Stimulated activated CD4-positive, alpha-beta T cell treated with anti-CD3 and anti-CD28 coated beads, Interleukin-2, amount 100 ng/mL, for 48 hours (primary cell): ENCODE data around the gene XYLT2.

Source experiments
- DNase-seq, 2 donors: peaks; one replicate each; pipeline ENCODE4 v3.0.0-alpha.2; 2020

The XYLT2 gene

DNA sequence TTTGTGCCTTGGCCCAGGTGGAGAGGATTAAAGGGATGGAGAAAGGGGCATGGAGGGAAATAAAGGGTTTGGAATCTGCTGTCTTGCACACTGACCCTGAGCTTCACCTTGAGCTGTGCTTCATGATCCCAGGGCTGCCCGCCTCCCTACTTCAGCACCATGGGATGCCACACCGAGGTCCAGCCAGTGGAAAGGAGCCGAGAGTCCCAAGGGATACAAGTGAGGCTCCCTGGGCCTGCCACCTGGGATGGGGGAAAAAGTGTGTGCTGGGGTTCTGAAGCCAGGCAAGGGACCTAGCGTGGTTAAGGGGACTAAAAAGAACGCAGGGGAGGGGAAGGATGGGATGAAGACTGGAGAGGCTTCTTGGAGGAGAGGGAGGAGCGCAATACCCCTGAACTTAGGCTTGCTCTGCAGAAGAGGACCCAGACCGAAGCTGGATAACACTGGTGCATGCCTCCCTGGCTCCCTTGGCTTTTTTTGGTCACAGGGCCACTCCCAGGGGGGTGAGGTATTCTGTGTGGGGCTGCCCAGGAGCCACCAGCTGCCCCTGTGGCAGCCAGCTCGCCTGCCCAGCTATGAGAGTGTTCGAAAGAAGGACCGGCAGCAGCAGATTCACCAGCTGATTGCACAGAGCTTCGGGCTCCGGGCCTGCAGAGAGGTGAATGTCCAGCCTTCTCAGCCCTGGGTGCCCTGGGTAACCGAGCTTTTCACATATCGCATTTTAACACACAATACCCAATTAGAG lies 19.9 kb downstream of the XYLT2 start:
- DNase-seq, result no peak

DNA sequence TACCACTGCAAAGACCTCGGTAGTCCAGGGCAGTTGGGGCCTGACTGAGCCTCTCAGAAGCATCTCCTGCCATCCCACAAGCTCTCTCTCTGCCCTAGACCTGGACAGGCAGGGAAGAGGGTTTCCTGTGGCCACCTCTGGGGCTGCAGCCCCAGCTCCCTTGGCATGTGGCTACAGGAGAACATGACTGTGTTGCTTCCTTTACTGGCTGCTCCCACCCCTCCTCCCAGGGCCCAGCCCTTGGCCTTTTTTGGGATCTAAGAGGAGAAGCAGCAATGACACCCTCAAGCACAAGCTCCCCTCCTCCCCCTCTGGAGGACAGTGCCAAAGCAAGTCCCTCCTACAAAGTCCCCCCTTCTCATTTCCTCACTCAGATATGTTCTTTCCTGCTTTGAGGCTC lies 21.5 kb downstream of the XYLT2 start:
- DNase-seq, result no peak

DNA sequence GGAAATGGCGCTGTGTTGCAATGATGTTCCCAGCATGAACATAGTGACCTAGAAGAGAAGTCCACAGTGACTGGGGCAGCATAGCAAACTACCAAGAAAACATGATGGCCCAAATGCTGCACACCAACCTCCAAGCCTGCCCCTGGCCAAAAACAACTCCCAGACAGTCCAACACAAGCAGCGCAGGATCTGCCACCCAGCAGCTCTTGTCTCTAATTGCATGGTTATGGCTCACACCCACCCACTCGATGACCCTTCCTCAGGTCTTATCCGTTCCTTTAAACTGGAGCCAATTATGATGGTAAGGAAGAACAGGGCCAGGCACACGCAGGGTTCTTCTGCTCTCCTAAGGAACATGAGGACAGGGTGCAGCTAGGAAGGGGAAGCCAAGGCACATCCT lies 24.1 kb downstream of the XYLT2 start:
- DNase-seq, result no peak

DNA sequence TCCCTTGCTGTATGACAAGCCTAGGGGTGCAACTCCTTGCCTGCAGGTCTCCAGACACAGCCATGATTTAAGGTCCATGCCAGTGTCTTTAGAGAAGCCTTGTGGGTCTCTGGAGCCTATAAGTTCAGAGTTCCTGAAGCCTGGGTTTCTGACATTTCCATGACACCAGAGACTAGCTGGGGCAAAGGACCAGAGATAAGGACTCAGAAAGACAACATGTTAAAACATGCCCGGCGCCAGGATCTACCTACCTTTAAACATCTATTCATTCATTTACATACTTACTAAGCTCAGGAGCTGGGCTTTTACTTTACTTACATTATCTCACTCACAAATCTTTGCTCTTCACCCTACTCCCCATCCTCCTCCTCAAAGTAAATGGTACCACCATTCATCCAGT lies 25.6 kb downstream of the XYLT2 start:
- DNase-seq, result no peak

DNA sequence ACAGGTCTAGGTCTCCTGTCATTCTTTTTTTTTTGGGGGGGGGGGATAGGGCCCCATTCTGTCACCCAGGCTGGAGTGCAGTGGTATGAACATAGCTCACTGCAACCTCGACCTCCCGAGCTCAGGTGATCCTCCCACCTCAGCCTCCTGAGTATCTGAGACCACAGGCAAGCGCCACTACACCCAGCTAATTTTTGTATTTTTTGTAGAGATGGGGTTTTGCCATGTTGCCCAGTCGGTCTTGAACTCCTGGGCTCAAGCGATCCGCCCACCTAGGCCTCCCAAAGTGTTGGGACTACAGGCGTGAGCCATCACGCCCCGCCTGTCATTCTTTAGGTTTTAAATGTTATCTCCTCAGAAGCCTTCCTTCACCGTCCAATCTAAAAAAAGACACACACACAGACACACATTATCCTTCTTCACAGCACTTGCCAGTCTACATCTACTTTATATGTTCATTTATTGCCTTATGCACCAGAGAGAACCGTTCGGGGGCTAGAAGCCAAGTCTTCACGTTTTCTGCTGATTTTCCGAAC lies 26.4 kb downstream of the XYLT2 start:
- no peak for DNase-seq

DNA sequence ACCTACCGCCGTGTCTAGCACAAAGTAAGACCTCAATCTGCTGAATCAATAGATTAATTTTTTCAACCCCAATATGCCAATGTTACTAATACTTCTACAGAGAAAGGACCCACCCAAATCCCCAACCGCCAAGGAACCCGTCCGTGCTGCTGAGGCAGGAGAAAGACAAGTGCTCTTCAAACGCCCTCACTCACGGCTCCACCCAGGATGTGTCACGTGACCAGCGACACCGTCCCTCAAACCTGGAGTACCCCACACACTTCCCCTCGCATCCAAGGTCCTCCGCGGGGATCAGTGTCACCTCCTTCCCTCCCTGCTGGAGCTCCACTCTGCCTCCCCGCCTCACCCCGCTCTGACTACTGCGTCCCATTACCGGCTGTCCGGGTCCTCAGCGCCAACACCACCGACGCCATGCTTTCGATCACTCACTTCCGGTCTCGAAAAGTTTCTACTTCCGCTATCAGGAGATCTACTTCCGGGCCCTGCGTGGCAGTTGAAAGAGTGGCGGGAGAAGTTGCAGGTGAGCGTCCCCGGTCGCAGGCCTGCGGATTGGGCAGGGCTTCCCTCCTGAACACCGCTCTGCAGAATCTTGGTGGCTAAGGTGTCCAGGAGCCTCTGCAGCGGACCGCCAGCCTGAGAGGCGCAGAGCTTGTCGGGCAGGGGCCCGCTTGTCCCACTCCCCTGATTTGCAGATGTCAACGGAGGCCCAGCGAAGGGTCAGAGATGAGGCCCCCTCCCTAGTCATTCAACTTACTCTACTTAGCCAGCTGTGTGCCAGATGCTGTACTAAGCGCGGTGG lies 27.0 kb downstream of the XYLT2 start, which contains the start of the genes EME1 and MRPL27:
Gene EME1 (plus strand): TSS at position 472 of the 799 bp plus-strand sequence. CDS start 1,980 bp downstream, outside the sequence.
Gene MRPL27 (minus strand): TSS at position 427 of the 799 bp plus-strand sequence. CDS start 14 bp downstream, at position 413.
- DNase-seq, result peak; percentile 72 to 81

DNA sequence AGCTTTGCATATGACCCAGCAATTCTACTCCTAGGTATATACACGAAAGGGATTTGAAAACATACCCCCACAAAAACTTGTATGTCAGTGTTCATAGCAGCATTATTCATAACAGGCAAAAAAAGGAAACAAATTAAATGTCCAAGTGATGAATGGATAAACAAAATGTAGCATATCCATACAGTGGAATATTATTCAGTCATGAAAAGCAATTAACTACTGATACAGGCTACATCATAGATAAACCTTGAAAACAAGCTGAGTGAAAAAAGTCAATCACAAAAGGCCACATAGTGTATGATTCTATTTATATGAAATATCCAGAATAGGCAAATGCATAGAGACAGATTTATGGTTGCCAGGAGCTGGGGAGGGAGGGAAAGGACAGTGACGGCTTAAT lies 27.8 kb downstream of the XYLT2 start:
- DNase-seq, result no peak

DNA sequence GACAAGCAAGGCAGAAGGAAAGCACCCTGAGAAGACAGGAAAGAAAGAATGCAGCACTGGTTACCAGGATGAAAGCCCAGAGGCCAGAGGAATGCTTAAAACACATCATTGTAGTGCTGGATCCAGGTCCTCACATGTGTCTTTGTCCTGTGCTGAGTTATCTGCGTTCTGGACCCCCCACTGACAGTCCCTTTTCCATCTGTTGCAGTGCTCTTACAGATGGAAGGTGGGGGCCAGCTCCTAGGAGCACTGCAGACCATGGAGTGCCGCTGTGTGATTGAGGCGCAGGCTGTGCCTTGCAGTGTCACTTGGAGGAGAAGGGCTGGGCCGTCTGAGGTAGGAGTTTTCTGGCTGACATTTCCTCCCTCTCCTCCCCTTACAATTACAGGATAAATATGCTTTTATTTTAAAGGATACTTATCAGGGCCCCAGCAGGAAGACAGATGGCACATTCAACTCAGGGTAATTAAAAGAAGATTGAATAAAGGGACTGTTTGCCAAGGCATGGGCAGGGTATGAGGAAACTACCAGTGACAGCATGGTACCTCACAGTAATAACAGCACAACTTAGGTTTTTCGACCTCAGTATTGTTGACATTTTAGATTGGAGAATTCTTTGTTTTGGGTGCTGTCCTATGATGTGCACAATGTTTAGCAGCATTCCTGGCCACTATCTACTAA lies 30.1 kb downstream of the XYLT2 start:
- no peak for DNase-seq

DNA sequence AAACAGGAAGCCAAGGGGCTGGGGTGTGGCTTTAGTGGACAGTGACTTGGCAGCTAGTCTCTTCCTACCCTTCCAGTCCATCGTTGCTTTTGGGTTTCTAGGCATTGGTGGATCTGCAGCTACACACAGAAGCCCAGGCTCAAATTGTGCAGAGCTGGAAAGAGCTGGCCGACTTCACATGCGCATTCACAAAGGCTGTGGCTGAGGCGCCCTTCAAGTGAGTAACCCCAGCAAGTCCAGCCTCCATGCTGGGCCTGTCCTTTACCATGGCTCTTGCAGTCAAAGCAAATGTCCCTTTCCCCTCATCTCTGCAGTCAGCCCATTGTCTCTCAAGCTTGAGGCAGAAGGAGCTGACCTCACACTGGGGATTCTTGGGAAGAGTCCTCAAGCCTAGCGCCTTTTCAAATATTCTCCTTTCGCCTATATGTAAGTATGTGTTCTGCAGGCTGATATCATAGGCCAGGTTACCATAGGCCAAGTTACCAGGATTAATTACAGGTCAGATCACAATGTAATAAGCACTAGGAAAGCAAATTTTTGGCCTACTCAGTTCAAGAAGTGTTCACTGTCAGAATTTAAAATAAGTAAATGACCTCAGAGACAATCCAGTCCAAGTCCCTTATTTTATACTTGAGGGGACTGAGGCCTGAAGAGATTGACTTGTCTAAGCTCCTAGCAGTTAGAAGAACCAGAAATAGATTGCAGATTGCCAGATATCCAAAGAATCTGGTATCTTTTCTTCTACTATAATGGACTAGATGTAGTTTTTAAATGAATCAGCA lies 33.6 kb downstream of the XYLT2 start:
- DNase-seq, result no peak

DNA sequence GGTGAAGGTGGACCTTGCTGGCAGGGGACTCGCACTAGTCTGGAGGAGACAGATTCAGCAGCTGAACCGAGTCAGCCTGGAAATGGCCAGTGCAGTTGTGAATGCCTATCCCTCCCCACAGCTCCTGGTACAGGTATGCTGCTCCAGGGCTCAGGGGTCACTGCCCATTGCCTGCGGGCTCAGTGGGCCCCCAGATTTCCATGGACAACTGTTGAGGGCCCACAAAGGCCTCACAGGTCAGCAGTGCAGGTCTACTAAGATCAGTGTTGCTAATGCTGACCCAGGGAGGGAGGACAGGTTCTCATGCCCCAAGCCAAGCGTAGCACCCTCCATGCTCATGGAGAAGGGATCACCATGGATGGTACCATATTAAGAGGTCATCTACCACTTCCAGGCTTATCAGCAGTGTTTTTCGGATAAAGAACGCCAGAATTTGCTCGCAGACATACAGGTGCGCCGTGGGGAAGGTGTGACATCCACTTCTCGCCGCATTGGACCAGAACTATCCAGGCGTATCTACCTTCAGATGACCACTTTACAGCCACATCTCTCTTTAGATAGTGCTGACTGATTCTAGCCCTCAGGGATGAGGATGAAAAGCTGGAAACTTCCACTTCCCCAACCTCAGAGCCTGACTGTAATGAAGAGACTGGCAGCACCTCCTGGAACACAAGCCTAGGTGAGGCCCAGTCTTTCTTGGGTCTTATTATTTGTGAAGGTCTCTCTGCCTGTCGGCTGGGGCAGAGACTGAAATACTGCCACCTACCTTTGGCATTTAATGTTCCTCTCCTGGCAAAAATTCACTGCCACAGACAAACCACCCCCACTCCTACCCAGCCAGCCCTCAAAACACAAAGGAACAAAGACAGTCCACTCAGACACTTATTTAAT lies 34.7 kb downstream of the XYLT2 start:
- DNase-seq, result no peak

DNA sequence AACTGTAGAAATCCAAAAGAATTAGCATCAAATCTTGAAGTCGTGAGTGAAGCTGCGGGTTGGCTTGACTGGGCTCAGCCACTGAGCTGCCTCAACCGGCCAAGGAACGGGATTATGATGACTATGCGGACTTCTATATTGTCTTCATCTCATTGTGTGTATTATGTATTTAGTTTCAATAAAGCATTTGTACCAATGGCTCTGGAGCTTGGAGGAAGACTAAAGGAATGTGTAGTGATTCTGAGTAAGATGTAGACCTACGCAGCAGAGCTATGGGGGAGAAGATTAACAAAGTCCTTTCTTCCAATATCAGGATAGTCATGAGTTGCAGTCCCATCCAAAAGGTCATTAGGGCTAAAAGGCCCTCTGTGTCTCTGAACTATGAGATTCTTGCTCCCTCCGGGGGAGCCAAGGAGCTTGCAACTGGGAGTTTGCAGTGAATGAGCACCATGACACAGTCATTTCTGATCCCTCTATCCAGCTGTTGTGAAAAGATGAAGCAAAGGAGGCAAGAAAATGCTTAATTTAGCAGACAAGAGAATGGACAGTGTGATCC lies 35.4 kb downstream of the XYLT2 start:
- DNase-seq, result no peak

DNA sequence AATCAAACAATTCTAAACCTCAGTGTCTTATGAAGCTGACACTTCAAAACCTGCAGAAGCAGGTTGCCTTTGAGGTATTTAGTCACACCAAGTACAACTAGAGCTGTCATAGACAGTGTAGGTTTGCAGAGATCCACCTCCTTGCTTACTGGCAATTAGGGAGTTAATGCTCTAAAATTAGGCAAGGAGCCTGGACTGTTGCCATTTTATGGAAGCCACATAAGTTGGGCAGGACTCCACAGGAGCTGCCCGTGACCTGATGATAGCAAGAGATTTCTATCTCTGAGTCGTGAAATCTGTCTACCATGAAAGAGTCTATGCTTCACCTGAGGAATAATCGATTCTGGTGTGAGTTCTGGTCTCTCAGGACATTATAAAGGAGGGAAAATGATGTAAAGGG lies 36.0 kb downstream of the XYLT2 start:
- no peak for DNase-seq

DNA sequence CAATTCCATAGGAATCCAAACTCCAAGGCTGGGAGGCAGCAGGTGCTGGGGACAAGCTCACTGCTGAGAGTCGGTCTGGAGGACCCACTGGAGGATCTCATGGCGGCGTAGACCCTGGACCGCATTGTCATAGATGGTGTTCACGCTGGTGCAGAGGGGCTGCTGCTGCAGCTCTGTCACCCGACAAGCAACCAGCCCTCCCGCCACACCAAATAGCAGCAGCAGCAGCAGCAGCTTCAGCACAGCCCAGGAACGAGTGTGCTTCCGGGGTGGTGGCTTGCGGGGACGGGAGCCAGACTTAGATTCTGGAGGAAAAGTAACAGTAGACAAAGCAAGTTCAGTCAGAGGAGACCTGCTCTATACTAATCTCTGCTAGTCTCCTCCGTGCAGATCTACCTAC lies 37.0 kb downstream of the XYLT2 start:
- no peak for DNase-seq

DNA sequence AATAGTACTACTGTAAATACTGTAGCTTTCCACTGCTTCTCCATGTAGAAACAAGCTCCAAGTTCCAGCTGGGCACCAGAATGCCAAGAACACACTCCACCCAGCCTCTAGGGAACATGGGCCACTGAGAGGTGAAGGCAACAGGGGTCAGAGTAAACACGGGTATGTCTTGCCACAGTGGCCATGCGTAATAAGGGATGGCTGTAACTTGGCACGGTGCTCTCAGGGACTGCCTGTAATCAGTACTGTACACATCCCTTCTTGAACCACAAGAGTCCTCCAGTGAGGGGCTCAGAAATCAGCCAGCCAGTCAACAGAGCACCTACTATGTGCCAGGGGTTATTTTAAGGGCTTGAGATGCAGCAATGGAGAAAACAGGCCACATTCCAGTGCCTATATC lies 40.6 kb downstream of the XYLT2 start:
- no peak for DNase-seq

DNA sequence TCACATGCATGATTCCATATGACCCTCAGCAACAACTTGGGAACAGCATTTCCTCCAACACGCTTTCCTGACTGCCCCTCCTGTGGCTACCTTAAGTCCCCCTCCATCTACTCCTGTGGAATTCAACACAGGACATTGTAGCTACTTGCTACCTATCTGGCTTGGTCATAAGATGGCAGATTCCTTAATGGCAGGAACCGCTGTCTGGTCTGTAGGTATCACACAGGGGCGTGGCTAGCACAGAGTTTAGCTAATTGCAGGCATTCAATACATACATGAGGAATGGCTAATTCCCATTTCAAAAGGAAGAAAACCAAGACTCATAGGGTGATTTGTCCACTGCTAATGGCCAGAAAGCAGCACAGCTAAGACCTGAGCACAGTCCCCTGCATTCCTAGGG lies 42.8 kb downstream of the XYLT2 start:
- no peak for DNase-seq

DNA sequence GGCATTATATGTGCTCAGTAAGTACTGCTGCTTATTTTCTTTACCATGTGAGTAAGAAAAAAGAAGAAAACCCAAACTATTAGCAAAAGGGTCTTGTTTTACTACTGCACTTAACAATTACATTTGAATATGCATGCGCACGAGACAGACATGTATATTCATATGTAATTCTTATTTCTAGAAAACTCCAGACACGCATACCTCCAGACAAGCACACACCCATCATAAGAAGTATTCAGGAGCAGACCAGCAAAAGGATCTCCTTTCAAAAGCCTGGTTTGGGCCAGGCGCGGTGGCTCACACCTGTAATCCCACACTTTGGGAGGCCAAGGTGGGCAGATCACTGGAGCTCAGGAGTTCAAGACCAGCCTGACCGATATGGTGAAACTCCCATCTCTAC lies 43.6 kb downstream of the XYLT2 start:
- no peak for DNase-seq

DNA sequence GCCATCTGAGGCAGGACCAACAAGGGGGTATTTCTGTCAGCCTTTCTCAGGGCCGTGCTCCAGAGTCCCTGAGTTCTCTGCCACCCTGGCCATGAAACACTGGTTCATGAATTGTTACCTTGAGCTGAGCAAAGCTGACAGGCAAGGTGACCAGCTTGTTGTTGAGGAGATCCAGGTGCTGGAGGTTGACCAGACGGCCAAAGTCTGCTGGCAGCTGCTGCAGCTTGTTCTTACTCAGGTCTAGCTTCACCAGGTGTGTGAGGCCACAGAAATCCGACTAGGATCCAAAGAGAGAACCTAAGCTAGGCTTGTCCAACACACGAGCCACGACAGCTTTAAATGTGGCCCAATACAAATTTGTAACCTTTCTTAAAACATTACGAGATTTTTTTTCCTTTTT lies 46.7 kb downstream of the XYLT2 start:
- DNase-seq, result no peak

DNA sequence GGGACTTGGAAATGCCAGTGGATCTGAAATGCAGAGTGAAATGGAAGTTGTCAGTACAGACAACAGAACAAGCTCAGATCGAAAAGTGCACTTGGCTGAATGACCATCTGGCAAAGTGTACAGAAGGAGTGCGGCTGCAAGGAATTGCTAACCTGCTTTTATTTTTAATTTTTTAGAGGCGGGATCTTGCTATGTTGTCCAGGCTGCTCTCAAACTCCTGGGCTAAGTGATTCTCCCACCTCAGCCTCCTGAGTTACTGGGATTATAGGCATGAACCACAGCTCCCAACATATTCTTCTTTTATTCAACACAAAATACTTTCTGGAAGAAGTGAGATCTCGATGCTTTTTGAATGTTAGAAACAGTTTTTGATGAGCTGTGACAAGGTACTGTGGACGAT lies 47.8 kb downstream of the XYLT2 start:
- no peak for DNase-seq

DNA sequence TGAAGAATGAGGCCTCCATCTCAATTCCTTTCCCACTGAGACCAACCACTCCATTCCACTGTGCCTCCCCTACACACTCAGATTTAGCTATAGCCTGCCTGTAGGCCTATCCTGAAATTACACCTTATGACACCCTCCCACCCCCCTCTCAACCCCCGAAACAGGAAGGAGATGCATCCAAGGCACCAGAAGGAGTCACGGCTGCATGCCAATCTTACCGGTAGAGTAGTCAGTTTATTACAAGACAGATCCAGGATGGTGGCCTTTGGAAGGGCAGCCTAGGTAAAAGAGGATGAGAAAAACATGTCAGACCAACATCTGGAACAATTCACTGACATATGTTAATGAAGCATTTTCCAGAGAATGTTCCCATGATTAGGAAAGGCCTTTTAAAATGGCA lies 48.8 kb downstream of the XYLT2 start:
- no peak for DNase-seq

DNA sequence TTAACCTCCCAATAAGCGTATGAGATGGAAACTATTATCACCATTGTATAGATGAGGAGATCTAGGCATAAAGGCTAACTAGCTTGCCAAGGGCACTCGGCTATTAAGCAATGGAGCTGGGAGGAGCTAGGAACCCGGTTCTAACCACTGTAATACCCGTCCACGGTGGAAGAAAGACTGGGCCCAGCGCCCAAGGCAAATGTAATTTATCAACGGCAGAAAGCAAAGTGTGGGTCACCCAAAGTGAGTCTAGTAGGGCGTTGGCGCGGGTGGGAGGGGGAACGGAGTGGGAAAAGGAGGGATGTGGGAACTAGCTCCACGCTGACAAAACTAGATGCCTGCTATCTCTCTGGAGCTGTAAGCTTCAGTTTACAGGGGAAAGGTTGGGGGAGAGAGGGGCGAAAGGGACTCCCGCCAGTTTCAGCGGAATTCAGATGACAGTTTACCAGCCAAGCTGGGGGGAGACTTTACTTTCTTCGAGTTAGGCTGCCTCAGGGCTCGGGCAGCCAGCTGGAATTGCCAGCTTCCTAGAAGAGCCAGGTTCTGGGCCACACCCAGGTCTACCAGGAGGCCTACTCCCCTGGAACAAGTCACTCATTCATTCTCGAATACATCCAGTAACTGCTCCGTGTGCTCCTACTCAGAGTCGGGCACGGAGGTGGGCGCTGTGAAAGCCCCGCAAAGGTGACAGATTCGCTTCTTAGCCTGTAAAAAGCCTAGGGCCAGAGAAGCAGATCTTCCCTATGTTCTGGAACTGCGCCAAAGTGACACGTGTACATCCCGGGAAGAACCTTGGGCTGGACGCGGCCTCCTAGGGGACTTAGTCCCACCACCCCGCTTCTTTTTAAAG lies 50.6 kb downstream of the XYLT2 start:
- peak in 1 of 2 donors; percentile 19 for DNase-seq
